ENCODE data around the gene BAIAP2L2. TPM values are rescaled to one million over a fixed set of nuclear protein-coding genes. Genes with fewer than 3 reads are reported as not detected.

Gene BAIAP2L2
- total RNA-seq, 1 donor, result 3.0 TPM

DNA sequence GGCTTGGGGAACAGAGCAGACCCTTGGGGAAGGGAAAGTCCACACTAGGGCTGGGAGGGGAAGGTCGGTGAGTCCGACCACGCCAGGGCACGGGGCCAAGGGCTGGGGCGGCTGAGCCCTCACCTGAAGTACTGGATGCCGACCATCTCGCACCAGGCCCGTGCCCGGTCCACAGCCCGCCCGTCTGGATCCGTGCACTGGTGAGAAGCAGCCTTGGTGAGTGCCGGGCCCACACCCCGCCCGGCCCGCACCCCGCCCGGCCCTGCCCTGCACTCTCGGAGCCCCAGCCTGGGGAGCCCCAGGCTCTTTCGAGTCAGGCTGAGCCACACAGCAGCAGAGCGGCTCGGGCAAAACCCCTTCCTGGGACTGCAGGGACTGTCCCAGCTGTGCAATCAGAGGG lies 1.9 kb upstream of the BAIAP2L2 start:
- no peak overlapping the region for H3K4me3 ChIP-seq (ENCODE audit: low read depth, low read length)
- DNase-seq (ENCODE audit: low read depth), result no peak
- TF ChIP-seq, protein P1, sequence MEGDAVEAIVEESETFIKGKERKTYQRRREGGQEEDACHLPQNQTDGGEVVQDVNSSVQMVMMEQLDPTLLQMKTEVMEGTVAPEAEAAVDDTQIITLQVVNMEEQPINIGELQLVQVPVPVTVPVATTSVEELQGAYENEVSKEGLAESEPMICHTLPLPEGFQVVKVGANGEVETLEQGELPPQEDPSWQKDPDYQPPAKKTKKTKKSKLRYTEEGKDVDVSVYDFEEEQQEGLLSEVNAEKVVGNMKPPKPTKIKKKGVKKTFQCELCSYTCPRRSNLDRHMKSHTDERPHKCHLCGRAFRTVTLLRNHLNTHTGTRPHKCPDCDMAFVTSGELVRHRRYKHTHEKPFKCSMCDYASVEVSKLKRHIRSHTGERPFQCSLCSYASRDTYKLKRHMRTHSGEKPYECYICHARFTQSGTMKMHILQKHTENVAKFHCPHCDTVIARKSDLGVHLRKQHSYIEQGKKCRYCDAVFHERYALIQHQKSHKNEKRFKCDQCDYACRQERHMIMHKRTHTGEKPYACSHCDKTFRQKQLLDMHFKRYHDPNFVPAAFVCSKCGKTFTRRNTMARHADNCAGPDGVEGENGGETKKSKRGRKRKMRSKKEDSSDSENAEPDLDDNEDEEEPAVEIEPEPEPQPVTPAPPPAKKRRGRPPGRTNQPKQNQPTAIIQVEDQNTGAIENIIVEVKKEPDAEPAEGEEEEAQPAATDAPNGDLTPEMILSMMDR (IDR thresholded peaks at IDR 0.05; ENCODE audit: insufficient read depth, low read depth, low read length), result no peak

DNA sequence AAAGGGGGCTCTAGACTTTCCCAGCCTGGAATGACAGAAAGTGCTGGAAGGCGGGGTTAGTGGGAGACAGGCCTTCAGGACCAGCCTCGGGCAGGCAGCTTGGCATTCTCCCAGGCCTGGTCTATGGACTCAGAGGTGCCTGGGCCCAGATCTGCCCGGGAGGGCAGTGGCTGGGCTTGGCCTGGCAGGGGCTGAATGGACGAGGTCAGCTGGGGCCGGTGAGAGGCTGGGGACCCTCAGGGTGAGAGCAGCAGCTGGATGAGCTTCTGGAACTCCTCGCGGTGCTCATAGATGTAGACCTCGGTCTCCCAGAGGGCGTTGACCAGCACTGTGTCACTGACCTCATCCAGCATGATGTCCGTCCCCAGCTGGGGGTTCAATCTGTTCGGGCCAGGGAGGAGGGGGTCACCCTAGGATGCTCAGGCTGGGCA lies 1.5 kb upstream of the BAIAP2L2 start:
- TF ChIP-seq, protein P1 (IDR thresholded peaks at IDR 0.05; ENCODE audit: insufficient read depth, low read depth, low read length), result no peak
- DNase-seq (ENCODE audit: low read depth), result no peak
- no peak overlapping the region for H3K4me3 ChIP-seq (ENCODE audit: low read depth, low read length)

DNA sequence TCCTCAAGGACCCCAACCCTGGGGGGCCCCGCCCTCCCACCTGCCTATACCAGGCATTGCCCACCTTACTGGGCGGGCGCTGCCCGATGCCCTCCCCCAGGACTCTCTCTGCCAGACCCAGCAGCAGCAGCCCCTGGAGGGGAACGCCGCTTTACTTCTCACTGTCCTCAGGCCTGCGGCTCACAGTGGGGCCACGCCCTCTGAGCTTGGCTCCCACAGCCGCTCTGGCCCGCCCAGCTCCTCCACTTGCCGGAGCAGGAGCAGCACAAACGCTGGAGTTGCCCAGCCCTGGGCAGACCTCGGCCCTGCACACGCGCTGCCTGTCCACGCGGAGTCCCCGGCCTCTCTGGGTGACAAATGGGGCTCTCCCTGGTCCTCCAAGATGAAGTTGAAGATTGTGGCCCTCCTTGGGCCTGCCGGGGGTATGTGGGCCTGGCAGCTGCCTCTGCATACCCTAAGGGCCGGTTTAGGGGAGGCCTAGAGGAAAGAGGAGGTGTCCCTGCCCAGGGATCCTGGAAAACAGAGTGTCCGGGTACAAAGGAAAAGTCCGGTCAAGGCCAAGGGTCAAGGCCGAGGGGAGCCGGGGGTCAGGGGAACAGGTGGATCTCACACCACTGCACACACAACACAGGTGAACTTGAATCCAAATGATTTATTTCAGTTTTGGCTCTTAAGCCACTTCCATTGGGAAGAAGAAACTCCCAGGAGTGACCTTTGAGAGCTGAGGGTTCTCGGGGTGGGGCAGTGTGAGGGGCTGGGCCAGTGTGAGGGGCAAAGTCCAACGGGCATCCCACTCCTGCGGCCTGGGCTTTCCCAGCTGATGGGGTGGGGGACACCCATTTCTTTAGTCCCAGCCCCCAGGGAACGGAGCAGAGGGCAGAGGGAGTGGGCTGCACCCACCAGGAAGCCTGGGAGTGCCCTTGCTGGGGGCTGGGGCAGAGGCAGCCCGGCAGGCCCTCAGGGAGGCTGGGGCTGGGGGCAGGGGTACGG lies 674 bp upstream of the BAIAP2L2 start:
- H3K4me3 ChIP-seq (ENCODE audit: low read depth, low read length), result no peak overlapping the region
- no peak for DNase-seq (ENCODE audit: low read depth)
- TF ChIP-seq, protein P1 (IDR thresholded peaks at IDR 0.05; ENCODE audit: insufficient read depth, low read depth, low read length), result no peak

DNA sequence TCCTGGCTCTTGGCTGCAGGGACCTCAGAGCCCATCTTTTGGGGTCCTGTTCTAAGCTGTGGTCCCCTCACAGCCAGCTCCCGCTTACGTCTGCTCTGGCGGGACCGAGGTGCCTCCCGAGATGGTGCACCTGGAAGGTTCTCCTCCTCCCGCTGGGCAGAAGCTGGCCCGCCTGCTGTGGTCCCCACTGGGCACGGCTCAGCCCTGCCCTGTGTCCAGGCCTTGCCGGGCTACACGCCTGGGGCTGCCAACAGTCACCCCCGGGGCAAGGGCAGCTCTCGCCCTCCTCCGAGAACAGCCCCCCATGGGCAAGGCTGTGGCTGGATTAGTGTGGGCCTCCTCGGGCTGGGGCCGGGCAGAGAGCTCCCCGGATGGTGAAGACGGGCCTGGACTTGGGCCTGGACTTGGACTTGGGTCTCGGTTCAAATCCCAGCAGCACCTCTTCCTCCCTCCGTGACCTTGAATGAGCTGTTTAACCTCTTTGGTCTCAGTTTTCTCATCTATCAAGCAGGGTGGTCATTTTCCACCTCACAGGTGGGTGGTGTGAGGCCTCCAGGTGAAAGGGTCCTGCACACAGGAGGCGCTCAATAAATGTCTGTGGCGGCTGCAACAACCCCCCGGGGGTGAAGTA lies 998 bp downstream of the BAIAP2L2 start:
- DNase-seq (ENCODE audit: low read depth), result no peak
- TF ChIP-seq, protein P1 (IDR thresholded peaks at IDR 0.05; ENCODE audit: insufficient read depth, low read depth, low read length), result no peak
- no peak overlapping the region for H3K4me3 ChIP-seq (ENCODE audit: low read depth, low read length)

DNA sequence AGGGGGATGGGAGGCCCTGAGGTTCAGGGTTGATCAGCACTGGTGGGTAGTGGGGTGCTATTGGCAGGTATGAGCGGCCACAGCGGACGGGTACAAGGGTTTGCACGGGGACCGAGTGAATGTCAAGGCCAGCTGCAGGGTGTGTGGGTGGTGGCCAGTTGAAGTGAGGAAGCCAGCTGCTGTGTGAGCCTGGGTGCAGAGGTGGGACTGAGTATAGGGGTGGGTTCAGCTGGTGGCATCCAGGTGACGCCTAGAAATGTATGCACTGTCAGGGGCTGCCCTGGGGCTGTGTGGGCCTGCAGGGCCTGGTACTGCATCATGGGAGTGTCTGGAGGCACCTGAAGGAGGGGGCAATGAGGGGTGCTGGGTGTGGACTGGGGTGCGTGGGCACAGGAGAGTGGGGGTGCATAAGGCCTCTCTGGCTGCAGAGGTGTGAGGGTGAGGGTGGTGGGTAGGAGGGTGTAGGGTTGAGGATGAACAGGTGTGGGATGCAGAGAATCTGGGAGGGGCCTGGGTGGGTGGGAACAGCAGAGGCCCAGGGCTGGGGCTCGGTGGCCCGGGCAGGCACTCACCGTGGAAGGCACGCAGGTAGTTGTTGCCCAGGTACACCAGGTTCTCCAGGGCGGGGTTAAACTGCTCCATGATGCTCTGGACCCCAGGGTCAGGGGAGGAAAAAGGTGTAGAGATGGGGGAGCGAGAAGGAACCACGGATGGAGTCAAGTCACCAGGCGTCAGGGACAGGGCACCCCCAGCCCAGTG lies 1.7 kb downstream of the BAIAP2L2 start:
- TF ChIP-seq, protein P1 (IDR thresholded peaks at IDR 0.05; ENCODE audit: insufficient read depth, low read depth, low read length), result no peak
- H3K4me3 ChIP-seq (ENCODE audit: low read depth, low read length), result no peak overlapping the region
- no peak for DNase-seq (ENCODE audit: low read depth)

DNA sequence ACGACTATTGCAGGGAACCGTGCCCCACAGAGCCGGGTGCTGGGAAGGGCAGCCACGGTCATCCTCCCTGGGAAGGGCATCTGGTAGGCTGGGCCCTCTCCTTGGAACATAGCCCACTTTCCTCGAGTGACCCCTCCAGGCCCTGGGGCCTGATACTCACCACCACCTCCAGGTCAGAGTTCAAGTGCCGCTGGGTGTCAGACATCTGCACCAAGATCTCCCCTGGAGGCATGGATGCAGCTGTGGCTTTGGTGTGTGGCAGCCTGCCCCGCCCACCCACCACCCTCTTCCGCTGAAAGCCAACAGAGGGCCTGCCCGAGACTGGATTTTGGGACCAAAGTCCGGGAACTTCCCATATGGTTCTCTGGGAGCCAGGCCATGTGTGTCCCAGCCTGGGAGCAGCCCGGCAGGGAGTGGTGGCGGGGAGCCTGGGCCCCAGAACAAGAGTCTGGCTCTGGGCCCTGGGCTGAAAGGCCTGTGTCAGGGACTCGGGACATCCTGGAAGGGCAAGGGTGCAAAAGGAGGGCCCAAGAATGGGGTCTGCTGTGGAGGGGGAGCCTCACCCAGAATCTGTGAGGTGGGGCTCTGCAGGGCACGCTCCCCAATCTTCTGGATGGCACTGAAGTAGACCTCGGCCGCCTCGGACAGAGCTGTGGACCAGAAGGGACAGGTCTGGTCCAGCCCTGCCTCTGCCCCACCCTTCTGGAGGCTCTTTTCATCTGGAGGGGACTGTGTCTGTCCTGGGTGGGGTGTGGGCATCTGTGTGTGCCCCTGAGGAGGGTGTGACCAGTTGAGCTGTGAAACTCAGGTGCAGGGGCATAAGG lies 2.6 kb downstream of the BAIAP2L2 start:
- no peak for DNase-seq (ENCODE audit: low read depth)
- TF ChIP-seq, protein P1 (IDR thresholded peaks at IDR 0.05; ENCODE audit: insufficient read depth, low read depth, low read length), result no peak
- H3K4me3 ChIP-seq (ENCODE audit: low read depth, low read length), result no peak overlapping the region

Data from fibroblast of villous mesenchyme (primary cell).